Calu3 (cell line): ENCODE data around the gene LEMD2. TPM values are rescaled to one million over a fixed set of nuclear protein-coding genes. Genes with fewer than 3 reads are reported as not detected.
A peak's percentile ranks its signal among the peaks of the same experiment; 100 is the strongest.

Source experiments
- Bru-seq: library from RNA; stranded (reverse); fragments of 400-500 nt; gene quantifications from one replicate; lab custom pipeline; 2021; lab: Mats Ljungman, UMichigan
- BruChase-seq, 2 experiments: library from RNA; stranded (reverse); fragments of 400-500 nt; gene quantifications; one replicate each; lab custom pipeline; 2021; lab: Mats Ljungman, UMichigan
- BruUV-seq: library from RNA; stranded (reverse); fragments of 400-500 nt; replicated peaks from 2 replicates; lab custom pipeline; 2021; lab: Mats Ljungman, UMichigan
- CTCF ChIA-PET: fragments of 300-600 bp; sonication (Branson Sonifier 250); formaldehyde crosslinking; loops from one replicate; lab custom pipeline; 2022; ENCODE audit warnings: antibody characterized with exemption; lab: Charles Lee
- DNase-seq: peaks from one replicate; pipeline ENCODE4 v3.0.0; 2022
- H3K27ac Mint-ChIP-seq: one replicate; pipeline ENCODE4 v1.8.0; 2022; ENCODE audit warnings: mixed read lengths; ENCODE audit not compliant: unreplicated experiment
- H3K27me3 Mint-ChIP-seq: one replicate; pipeline ENCODE4 v1.8.0; 2022; ENCODE audit warnings: mixed read lengths; ENCODE audit not compliant: unreplicated experiment
- H3K36me3 Mint-ChIP-seq: one replicate; pipeline ENCODE4 v1.8.0; 2022; ENCODE audit warnings: mild to moderate bottlenecking, moderate library complexity, mixed read lengths; ENCODE audit not compliant: insufficient read depth, unreplicated experiment
- H3K4me1 Mint-ChIP-seq: one replicate; pipeline ENCODE4 v1.8.0; 2022; ENCODE audit warnings: mild to moderate bottlenecking, low read depth, mixed read lengths; ENCODE audit not compliant: unreplicated experiment
- H3K4me3 Mint-ChIP-seq: one replicate; pipeline ENCODE4 v1.8.0; 2022; ENCODE audit warnings: mild to moderate bottlenecking, low read depth, moderate library complexity, mixed read lengths; ENCODE audit not compliant: unreplicated experiment
- H3K9me3 Mint-ChIP-seq: one replicate; pipeline ENCODE4 v1.8.0; 2022; ENCODE audit warnings: low read depth, mixed read lengths; ENCODE audit not compliant: unreplicated experiment
- intact Hi-C: fragments of 100-400 bp; cut with micrococcal nuclease; formaldehyde crosslinking; loops from one replicate; pipeline ENCODE4 v1.10.0; 2022; ENCODE audit not compliant: unreplicated experiment
- long read RNA-seq: library from polyadenylated mRNA; stranded (forward); transcript quantifications from one replicate; pipeline ENCODE4 v2.0.0, GENCODE V29; 2022
- total RNA-seq: library from RNA; stranded (reverse); gene quantifications from 2 replicates; pipeline ENCODE4 v1.2.3, GENCODE V29; 2022
- TF ChIP-seq, protein P1 (sequence below): fragments of 200-600 bp; IDR thresholded peaks from one replicate; pipeline ENCODE4 v1.8.0; 2022; ENCODE audit warnings: antibody characterized with exemption; ENCODE audit not compliant: unreplicated experiment

Gene LEMD2
- total RNA-seq: 117 and 126 TPM in 2 replicates
- Bru-seq, nascent RNA: percentile 87 among the genes with signal in this experiment
- percentile 90 among the genes with signal in this experiment for BruChase-seq, experiment 1, labeled RNA remaining after a 6-hour chase
- percentile 90 among the genes with signal in this experiment for BruChase-seq, experiment 2, labeled RNA remaining after a 2-hour chase
- long read RNA-seq, transcript LEMD2-207 (8 exons, 1,306 nt): minor isoform, 5 of 283 reads
- long read RNA-seq, transcript LEMD2-201 (9 exons, 2,958 nt): major isoform, 217 of 283 reads
- long read RNA-seq, partial matches to known transcripts: 5 of 283 reads
- long read RNA-seq, other reads (novel, unspliced or antisense): 56 of 283 reads

DNA sequence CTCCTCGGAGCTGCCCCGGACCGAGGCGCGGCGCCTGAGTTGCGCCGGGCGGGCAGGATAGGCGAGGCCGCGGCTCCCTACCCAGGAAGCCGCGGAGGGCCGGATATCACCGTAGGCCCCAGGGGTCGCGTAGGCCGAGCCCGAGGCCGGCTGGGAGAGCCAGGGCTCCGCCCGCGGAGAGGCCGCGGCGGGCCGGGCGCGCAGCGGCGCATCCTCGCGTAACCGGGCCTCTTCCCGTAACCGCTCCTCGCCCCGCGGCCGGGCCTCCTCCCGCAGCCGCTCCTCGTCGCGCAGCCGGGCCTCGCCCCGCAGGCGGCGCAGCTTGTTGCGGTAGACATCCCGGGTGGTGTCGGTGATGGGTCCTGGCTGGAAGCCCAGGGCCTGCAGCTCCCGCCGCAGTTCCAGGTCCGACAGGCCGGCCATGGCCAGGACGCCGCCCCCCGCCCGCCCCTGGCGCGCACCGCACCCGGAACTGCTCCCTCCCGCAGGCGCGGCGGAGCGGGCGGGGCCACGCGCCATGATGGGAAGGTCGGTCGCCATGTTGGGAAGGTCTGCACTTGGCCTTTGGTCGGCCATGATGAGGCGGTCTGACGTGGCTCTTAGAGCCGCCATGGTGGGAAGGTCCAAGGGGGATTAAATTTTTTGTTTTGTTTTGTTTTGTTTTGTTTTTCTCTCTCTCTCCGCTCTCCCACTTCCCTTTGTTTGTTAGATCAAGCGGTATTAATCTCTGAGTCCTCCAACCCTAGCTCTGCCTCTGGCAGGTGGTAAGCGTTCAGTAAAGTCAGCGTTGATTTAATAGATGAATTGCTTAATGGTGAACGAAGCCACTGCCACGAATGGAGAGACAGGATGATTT is at the start of gene LEMD2:
Gene LEMD2, minus strand, starts transcription at position 437 of the 856 bp plus-strand sequence. Its CDS starts 14 bp downstream, at position 423.
- peaks cover 44% of the 10 kb centered on the region for H3K27me3 Mint-ChIP-seq
- H3K4me1 Mint-ChIP-seq: peaks cover 9% of the 10 kb centered on the region
- peak within 1 kb of the TSS; percentile 77 for H3K4me3 Mint-ChIP-seq
- CTCF ChIA-PET: interaction anchor here (0.6 to 2.1 kb wide), 2 partner anchors 18 to 78 kb away, joined by 3 to 5 read pairs; partner anchors contain the start of gene UQCC2
- TF ChIP-seq, protein P1, sequence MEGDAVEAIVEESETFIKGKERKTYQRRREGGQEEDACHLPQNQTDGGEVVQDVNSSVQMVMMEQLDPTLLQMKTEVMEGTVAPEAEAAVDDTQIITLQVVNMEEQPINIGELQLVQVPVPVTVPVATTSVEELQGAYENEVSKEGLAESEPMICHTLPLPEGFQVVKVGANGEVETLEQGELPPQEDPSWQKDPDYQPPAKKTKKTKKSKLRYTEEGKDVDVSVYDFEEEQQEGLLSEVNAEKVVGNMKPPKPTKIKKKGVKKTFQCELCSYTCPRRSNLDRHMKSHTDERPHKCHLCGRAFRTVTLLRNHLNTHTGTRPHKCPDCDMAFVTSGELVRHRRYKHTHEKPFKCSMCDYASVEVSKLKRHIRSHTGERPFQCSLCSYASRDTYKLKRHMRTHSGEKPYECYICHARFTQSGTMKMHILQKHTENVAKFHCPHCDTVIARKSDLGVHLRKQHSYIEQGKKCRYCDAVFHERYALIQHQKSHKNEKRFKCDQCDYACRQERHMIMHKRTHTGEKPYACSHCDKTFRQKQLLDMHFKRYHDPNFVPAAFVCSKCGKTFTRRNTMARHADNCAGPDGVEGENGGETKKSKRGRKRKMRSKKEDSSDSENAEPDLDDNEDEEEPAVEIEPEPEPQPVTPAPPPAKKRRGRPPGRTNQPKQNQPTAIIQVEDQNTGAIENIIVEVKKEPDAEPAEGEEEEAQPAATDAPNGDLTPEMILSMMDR: no peak
- BruUV-seq: no TSS peak
- H3K9me3 Mint-ChIP-seq: no peaks in the 10 kb centered on the region
- peaks cover 24% of the 10 kb centered on the region for H3K36me3 Mint-ChIP-seq
- H3K27ac Mint-ChIP-seq: peak within 1 kb of the TSS; percentile 75
- intact Hi-C loops: no loop called here
- DNase-seq: peak; percentile 99

DNA sequence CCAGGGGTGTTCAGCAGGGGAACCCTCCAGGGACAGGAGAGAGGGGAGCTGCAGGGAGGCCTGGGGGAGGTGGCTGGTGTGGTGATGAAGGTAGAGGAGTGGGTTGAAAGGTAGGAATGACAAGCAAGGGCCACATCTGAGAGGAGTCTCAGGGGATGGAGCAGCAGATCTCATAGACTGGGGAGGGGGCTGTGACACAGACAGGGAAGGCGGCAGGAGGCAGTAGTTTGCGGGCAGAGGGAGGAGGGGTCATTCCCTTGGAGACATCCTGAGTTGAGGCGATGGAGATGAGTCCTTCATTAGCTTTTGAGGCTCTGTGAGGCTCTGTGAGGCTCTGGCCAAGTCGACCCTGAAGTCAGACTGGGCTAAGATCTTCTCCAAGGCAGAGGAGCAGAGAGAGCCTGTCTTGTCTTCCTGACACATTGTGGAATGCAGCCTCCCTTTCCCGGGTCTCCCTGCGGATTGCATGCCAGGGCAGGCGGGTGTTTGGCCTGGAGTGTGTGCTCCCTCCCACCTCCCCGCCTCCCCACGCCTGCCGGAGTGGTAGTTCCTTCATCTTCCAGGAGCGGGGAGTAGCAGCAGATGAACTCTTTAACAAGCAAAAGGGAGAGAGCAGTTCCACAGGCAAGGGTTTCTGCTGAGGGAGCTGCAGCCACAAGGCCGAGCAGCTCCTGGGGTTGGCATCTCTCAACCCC is 49.2 kb upstream of the LEMD2 start:
- Mint-ChIP-seq H3K4me1 (peaks cover 13% of the 10 kb centered on the region), H3K27ac (no peak overlapping the region), H3K27me3 (peaks cover 72% of the 10 kb centered on the region), H3K4me3 (no peak overlapping the region), H3K9me3 (no peaks in the 10 kb centered on the region), H3K36me3 (no peaks in the 10 kb centered on the region)
- TF ChIP-seq, protein P1: no peak
- intact Hi-C loops: no loop called here
- CTCF ChIA-PET: no interaction called here
- BruUV-seq: no TSS peak
- no peak for DNase-seq

DNA sequence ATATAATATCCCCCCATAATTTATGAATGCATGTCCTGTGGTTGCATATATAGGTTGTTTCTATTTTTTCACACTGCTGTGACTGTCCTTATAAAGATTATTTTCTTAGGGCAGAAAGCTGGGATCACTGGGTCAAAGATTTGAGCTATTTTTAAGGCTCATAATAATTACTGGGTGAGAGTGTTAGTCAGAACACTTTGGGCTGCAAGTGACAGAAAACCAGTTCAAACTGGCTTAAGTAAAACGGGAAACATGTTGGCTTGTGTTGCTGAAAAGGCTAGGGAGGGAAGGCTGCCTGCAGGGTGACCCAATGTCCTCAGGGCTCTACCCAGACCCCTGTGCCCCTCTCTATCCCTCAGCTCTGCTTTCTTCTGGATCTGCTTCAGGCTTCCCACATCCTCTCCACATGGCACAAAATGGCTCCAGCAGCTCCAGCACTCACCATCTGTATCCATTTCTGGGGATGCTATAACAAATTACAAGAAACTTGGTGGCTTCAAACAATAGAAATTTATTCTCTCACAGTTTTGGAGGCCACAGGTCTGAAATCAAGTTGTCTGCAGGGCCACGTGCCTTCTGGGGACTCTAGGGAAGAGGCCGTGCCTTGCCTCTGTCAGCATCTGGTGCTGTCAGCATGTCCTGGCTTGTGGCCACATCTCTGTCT is 48.0 kb upstream of the LEMD2 start:
- intact Hi-C loops: no loop called here
- H3K4me3 Mint-ChIP-seq: no peak overlapping the region
- TF ChIP-seq, protein P1: no peak
- H3K36me3 Mint-ChIP-seq: no peaks in the 10 kb centered on the region
- H3K27ac Mint-ChIP-seq: no peak overlapping the region
- H3K9me3 Mint-ChIP-seq: no peaks in the 10 kb centered on the region
- H3K4me1 Mint-ChIP-seq: peaks cover 13% of the 10 kb centered on the region
- CTCF ChIA-PET: interaction anchor here (0.9 kb wide), 1 partner anchor 13 kb away, joined by 5 read pairs; no protein-coding TSS in a partner anchor
- BruUV-seq: no TSS peak
- peaks cover 64% of the 10 kb centered on the region for H3K27me3 Mint-ChIP-seq
- no peak for DNase-seq
